GM19438 (cell line): ENCODE measurements around the gene MUC5B.

Experiments used
- ATAC-seq: cut with Tn5 transposase; IDR thresholded peaks from one replicate; pipeline ENCODE4 v1.9.1; 2021; ENCODE audit warnings: low read depth; ENCODE audit not compliant: unreplicated experiment

MUC5B gene

GRCh38 chr11:1230456-1231395, 7.9 kb downstream of the MUC5B start:
- no peak for ATAC-seq

- ATAC-seq: no peak
Measured at GRCh38 chr11:1231396-1232020, 8.6 kb downstream of the MUC5B start.

DNA sequence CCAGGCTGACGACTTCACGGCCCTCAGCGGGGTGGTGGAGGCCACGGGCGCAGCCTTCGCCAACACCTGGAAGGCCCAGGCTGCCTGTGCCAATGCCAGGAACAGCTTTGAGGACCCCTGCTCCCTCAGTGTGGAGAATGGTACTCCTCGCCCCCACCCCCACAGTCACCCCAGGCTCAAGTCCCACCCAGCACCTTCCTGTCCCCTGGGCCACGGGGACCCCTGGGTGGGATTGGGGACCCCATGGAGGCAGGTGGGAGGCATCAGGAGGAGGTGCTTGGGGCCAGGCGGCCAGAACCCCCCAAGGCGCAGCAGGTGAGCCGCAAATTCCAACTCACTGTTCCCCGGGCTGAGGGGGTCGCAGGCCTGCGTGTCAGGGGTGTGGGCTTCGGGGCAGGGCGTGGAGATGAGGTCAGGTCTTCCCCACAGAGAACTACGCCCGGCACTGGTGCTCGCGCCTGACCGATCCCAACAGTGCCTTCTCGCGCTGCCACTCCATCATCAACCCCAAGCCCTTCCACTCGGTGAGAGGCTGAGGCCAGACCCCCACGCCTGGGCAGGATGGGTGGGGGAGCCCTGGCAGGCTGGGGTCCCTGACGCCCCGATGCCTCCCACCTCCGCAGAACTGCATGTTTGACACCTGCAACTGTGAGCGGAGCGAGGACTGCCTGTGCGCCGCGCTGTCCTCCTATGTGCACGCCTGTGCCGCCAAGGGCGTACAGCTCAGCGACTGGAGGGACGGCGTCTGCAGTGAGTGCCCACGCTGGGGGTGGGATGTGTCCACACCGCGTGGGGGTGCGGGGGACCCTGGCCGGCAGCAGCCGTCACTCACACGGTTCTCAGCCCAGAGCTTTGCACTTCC, 9.4 kb downstream of the MUC5B start:
- ATAC-seq: no peak

DNA sequence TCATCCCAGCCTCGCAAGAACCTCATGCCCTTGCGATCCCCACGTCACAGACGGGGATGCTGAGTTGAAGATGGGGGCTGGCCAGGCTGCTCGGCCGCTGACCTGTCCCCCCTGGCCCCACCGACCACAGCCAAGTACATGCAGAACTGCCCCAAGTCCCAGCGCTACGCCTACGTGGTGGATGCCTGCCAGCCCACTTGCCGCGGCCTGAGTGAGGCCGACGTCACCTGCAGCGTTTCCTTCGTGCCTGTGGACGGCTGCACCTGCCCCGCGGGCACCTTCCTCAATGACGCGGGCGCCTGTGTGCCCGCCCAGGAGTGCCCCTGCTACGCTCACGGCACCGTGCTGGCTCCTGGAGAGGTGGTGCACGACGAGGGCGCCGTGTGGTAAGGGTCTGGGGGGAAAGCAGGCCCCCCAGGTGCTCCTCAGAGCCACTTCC, 10.0 kb downstream of the MUC5B start:
- no peak for ATAC-seq

- ATAC-seq: no peak
Measured at GRCh38 chr11:1233351-1234053, 10.6 kb downstream of the MUC5B start.

GRCh38 chr11:1234054-1234720, 11.3 kb downstream of the MUC5B start:
- no peak for ATAC-seq

GRCh38 chr11:1234771-1235305, 12.0 kb downstream of the MUC5B start:
- ATAC-seq: no peak

- ATAC-seq: no peak
Measured at GRCh38 chr11:1235306-1235900, 12.5 kb downstream of the MUC5B start.

DNA sequence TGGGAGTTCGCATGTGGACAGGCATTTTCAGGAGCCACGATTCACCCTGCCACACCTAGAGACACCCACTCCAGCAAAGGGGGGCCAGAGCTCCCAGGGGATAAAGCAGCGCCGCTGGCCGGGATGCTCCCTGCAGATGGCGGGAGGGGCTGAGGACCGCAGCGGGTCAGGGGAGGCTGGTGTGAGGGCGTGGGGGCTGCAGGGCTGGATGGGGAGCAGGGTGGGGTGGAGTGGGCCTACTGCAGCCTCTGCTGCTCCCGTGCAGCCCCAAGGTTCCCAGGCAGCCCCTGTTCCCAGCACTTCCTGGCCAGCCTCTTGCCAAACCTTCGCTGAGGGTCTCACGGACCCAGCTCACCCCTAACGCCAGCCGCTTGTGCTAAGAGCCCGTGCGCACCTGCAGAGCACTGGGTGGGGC, 13.0 kb downstream of the MUC5B start:
- ATAC-seq: no peak

GRCh38 chr11:1236316-1237127, 13.7 kb downstream of the MUC5B start:
- ATAC-seq: no peak

DNA sequence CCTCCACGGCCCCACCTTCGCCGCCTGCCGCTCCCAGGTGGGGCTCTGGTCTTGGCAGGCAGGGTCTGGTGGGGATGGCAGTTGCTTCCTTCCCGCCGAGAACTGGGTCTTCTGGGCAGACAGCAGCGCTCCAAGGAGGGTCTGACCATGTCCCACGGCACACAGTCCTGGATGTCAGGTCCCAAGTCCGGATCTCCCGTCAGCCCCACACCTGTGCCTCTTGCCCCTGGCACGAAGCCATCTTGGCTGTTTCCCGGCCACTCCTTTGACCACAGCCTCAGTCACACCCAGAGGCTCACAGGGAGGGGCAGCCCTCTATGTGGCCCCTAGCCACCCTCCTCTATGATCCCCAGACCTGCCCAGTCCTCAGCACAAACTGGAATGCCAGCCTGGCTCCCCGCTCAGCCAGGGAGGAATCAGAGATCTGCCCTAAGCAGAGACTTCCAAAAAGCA, 14.3 kb downstream of the MUC5B start:
- no peak for ATAC-seq

GRCh38 chr11:1237851-1238250, 15.0 kb downstream of the MUC5B start:
- ATAC-seq: no peak

DNA sequence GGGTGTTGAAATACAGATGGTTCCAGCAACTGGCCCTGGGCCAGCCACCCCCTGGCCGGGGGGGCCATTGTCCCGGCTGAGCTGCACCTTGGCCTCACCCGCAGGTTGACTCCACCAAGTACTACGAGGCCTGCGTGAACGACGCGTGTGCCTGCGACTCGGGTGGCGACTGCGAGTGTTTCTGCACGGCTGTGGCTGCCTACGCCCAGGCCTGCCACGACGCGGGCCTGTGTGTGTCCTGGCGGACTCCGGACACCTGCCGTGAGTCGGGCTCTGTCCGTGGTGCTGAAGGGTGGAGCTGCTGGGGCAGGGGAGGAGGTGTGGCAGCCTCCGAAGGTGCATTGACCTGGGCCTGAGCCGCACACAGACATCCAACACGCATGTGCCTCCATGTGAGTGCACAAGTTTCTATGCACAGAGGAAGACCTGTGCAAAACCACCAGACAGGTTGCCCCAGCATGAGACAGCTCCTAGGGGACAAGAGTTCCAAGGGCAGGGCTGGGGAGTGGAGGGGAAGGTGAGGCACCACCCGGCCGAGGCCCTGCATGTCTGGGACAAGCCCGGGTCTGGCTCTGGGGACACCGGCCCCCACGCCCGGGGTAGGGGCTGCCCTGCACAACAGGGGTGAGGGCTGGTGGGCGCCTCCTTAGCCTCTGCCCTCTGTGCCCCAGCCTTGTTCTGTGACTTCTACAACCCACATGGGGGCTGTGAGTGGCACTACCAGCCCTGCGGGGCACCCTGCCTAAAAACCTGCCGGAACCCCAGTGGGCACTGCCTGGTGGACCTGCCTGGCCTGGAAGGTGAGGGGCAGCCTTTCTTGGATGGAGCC, 16.1 kb downstream of the MUC5B start:
- no peak for ATAC-seq

- ATAC-seq: no peak
Measured at GRCh38 chr11:1239596-1240205, 16.8 kb downstream of the MUC5B start.

DNA sequence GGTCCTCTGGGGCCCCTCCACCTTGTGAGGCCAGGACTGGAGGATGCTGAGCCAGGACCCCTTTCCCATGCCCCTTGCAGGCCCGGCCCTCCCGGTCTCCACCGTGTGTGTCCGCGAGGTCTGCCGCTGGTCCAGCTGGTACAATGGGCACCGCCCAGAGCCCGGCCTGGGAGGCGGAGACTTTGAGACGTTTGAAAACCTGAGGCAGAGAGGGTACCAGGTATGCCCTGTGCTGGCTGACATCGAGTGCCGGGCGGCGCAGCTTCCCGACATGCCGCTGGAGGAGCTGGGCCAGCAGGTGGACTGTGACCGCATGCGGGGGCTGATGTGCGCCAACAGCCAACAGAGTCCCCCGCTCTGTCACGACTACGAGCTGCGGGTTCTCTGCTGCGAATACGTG, 17.9 kb downstream of the MUC5B start:
- no peak for ATAC-seq

DNA sequence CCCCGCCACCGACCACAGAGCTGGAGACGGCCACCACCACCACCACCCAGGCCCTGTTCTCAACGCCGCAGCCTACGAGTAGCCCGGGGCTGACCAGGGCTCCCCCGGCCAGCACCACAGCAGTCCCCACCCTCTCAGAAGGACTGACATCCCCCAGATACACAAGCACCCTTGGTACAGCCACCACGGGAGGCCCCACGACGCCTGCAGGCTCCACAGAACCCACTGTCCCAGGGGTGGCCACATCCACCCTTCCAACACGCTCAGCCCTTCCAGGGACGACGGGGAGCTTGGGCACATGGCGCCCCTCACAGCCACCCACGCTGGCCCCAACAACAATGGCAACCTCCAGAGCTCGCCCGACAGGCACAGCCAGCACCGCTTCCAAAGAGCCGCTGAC, 18.8 kb downstream of the MUC5B start:
- ATAC-seq: no peak

DNA sequence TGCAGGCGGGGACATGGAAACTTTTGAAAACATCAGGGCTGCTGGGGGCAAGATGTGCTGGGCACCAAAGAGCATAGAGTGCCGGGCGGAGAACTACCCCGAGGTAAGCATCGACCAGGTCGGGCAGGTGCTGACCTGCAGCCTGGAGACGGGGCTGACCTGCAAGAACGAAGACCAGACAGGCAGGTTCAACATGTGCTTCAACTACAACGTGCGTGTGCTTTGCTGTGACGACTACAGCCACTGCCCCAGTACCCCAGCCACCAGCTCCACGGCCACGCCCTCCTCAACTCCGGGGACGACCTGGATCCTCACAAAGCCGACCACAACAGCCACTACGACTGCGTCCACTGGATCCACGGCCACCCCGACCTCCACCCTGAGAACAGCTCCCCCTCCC, 19.4 kb downstream of the MUC5B start:
- ATAC-seq: no peak
